ENCODE measurements around the gene PDXDC1.
A peak's percentile ranks its signal among the peaks of the same experiment; 100 is the strongest.
"Not testable (repeated sequence)": the region's sequence is repeated elsewhere in the genome, so short reads cannot be mapped to it uniquely, and the experiment has no call there.

Gene PDXDC1

GRCh38 chr16:15038689-15039088 lies 63.9 kb downstream of the PDXDC1 start:
- Histone ChIP-seq H3K27me3 (ENCODE audit: insufficient read depth, low read length) (no peaks in the 10 kb centered on the region), H3K36me3 (ENCODE audit: insufficient read depth, low read length) (peaks cover 29% of the 10 kb centered on the region), H2AFZ (ENCODE audit: low read length, unreplicated experiment) (no peak overlapping the region), H3K79me2 (ENCODE audit: control insufficient read depth, insufficient read depth, low read length, unreplicated experiment) (peaks cover 4% of the 10 kb centered on the region), H3K27ac (ENCODE audit: low read depth, low read length) (no peak overlapping the region), H3K4me1 (ENCODE audit: control insufficient read depth, insufficient read depth, low read length, unreplicated experiment) (peaks cover 4% of the 10 kb centered on the region), H3K4me3 (ENCODE audit: low read depth, low read length) (no peak overlapping the region)

DNA sequence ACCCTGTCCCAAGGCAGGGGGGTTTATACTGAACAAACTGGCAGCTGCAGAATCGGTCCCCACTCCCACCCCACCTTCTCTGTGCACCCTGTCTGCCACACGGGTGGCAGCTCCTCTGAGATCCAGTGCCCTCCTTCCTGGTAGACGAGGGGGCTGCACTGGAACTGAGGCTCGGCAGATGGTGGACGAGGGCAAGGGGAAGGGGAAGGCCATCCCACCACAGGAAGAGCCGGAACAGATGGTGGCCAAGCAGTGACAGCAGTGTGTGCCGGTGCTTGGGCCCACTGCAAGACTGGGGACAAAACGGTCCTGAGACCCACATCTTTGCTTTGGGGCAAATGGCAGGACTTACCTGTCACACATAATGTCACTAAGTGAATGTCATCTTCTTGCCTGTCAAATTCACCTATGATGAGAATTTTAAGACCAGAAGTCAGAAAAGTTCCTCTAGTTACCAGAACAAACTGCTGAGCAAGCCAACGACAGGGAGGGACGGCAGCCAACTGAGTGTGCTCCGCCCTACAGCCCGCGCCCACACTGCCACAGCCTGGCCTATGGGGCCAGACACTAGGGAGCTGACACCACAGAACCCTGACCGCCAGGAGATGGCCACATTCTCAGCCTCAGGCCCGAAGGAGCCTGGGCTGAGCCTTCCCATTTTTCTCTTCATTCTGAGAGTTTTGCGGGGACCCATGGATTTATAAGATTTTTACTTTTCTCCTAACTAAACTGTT lies 66.6 kb downstream of the PDXDC1 start:
- H3K27ac ChIP-seq (ENCODE audit: low read depth, low read length) = peak overlapping the region; percentile 23
- H3K4me1 ChIP-seq (ENCODE audit: control insufficient read depth, insufficient read depth, low read length, unreplicated experiment) = peaks cover 4% of the 10 kb centered on the region
- peaks cover 23% of the 10 kb centered on the region for H3K36me3 ChIP-seq (ENCODE audit: insufficient read depth, low read length)
- H3K79me2 ChIP-seq (ENCODE audit: control insufficient read depth, insufficient read depth, low read length, unreplicated experiment) = peaks cover 8% of the 10 kb centered on the region
- no peak overlapping the region for H3K4me3 ChIP-seq (ENCODE audit: low read depth, low read length)
- no peaks in the 10 kb centered on the region for H3K27me3 ChIP-seq (ENCODE audit: insufficient read depth, low read length)
- H2AFZ ChIP-seq (ENCODE audit: low read length, unreplicated experiment) = no peak overlapping the region

DNA sequence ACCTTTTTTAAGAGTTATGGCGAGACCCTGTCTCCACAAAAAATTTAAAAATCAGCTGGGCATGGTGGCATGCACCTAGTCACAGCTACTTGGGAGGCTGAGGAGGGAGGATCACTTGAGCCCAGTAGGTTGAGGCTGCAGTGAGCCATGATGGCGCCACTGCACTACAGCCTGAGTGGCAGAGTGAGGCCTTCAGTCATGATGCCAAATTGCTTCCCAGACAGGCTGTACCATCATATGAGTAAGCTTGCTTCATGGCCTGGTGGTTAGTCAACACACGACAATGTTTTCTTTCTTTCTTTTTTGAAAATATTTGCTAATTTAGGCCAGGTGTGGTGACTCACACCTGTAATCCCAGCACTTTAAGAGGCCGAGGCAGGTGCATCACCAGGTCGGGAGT lies 68.5 kb downstream of the PDXDC1 start:
- Histone ChIP-seq H3K27ac (ENCODE audit: low read depth, low read length) (no peak overlapping the region), H3K4me1 (ENCODE audit: control insufficient read depth, insufficient read depth, low read length, unreplicated experiment) (peaks cover 4% of the 10 kb centered on the region), H3K79me2 (ENCODE audit: control insufficient read depth, insufficient read depth, low read length, unreplicated experiment) (peaks cover 10% of the 10 kb centered on the region), H3K27me3 (ENCODE audit: insufficient read depth, low read length) (no peaks in the 10 kb centered on the region), H2AFZ (ENCODE audit: low read length, unreplicated experiment) (no peak overlapping the region), H3K36me3 (ENCODE audit: insufficient read depth, low read length) (peaks cover 24% of the 10 kb centered on the region), H3K4me3 (ENCODE audit: low read depth, low read length) (no peak overlapping the region)

DNA sequence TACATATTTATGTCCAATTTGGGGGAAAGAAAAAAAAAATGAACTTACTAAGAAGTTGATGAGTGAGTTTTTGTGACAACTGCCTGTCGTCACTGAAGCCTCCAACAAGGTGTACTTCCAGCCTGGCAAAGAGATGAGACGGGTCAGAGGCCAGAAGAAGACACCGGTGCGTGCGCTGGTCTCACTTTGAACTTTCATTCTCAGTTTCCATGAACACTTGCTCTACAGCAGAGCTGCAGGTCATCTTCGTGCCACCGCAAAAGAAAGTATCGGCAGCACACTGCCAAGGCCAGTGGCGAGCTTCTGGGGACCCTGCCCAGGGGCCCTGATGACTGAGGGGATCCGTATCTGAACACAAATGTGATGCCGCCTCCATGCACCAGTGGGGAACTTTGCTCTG lies 69.5 kb downstream of the PDXDC1 start:
- Histone ChIP-seq H3K36me3 (ENCODE audit: insufficient read depth, low read length) (peaks cover 15% of the 10 kb centered on the region; the same call in 1 of the 2 replicates), H3K27me3 (ENCODE audit: insufficient read depth, low read length) (no peaks in the 10 kb centered on the region), H3K4me3 (ENCODE audit: low read depth, low read length) (no peak overlapping the region), H3K79me2 (ENCODE audit: control insufficient read depth, insufficient read depth, low read length, unreplicated experiment) (peaks cover 12% of the 10 kb centered on the region), H3K27ac (ENCODE audit: low read depth, low read length) (no peak overlapping the region), H2AFZ (ENCODE audit: low read length, unreplicated experiment) (no peak overlapping the region), H3K4me1 (ENCODE audit: control insufficient read depth, insufficient read depth, low read length, unreplicated experiment) (peaks cover 4% of the 10 kb centered on the region)

DNA sequence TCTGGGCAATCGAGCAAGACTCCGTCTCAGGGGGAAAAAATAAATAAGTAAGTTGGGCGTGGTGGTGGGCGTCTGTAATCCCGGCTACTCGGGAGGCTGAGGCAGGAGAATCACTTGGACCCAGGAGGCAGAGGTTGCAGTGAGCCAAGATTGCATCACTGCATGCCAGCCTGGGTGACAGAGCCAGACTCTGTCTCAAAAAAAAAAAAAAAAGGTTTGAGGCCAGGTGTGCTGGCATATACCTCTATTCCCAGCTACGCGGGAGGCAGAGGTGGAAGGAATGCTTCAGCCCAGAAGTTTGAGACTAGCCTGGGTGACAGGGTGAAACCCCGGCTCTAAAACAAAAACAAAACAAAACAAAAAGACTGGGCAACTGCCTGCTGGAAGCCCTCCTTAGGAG lies 70.4 kb downstream of the PDXDC1 start:
- H3K27ac ChIP-seq (ENCODE audit: low read depth, low read length); H3K36me3 ChIP-seq (ENCODE audit: insufficient read depth, low read length); H3K4me1 ChIP-seq (ENCODE audit: control insufficient read depth, insufficient read depth, low read length, unreplicated experiment); H3K27me3 ChIP-seq (ENCODE audit: insufficient read depth, low read length); H3K4me3 ChIP-seq (ENCODE audit: low read depth, low read length); H2AFZ ChIP-seq (ENCODE audit: low read length, unreplicated experiment): not testable (repeated sequence)
- H3K79me2 ChIP-seq (ENCODE audit: control insufficient read depth, insufficient read depth, low read length, unreplicated experiment) = peaks cover 12% of the 10 kb centered on the region

DNA sequence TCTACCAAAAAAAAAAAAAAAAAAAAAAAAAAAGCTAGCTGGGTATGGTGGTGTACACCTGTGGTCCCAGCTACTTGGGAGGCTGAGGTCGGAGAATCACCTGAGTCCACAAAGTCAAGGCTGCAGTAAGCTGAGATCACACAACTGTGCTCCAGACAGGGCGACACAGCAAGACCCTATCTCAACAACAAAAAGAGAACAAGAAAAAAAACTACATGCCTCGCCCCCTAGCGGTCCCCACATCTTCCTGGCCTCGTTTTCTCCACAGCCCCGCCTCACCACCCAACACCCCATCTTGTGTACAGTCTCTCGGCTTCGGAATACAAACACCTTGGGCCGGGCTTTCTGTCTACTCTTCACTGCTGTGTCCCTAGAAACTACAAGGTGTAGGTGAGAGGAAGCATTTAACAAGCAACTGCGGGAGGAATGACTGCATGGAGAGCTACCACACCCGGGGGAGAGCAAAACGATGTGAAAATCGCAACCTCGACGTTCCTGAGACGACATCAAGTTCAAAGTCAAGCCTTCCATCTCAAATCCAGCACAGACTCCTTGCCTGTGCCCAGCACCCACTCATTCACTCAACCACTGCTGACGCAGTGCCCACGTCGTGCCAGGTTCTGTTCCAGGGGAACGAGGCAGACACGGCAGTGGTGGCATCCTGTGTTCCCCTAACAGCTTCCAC lies 72.0 kb downstream of the PDXDC1 start:
- Histone ChIP-seq H3K4me1 (ENCODE audit: control insufficient read depth, insufficient read depth, low read length, unreplicated experiment) (no peaks in the 10 kb centered on the region), H3K27me3 (ENCODE audit: insufficient read depth, low read length) (no peaks in the 10 kb centered on the region), H3K36me3 (ENCODE audit: insufficient read depth, low read length) (peaks cover 5% of the 10 kb centered on the region; the same call in 1 of the 2 replicates), H2AFZ (ENCODE audit: low read length, unreplicated experiment) (no peak overlapping the region), H3K4me3 (ENCODE audit: low read depth, low read length) (no peak overlapping the region), H3K27ac (ENCODE audit: low read depth, low read length) (no peak overlapping the region), H3K79me2 (ENCODE audit: control insufficient read depth, insufficient read depth, low read length, unreplicated experiment) (peaks cover 22% of the 10 kb centered on the region)

DNA sequence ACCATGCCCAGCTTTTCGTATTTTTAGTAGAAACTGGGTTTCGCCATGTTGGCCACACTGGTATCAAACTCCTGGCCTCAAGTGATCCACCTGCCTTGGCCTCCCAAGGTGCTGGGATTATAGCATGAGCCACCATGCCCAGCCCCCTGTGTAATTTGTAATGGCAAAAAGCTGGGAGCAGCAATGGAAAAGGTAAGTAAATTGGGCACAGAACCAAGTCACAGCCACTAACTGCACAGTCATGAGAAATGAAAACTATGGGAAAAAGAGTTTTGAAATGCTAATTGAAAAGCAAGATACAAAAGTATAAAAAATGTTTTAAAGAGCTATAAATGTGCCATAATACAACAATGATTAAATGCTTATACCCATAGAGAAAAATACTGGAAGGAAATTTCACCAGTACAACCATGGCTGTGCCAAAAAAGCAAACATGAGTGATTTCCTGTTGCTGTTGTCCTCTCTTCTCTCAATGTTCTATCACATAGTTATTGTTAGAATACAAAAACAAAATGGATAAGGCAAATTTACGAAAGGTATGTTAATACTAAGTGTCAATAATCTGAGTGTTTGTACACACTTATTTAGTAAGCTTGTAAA lies 74.9 kb downstream of the PDXDC1 start:
- Histone ChIP-seq H3K27me3 (ENCODE audit: insufficient read depth, low read length) (no peaks in the 10 kb centered on the region), H2AFZ (ENCODE audit: low read length, unreplicated experiment) (no peak overlapping the region), H3K27ac (ENCODE audit: low read depth, low read length) (no peak overlapping the region), H3K79me2 (ENCODE audit: control insufficient read depth, insufficient read depth, low read length, unreplicated experiment) (peaks cover 36% of the 10 kb centered on the region), H3K4me3 (ENCODE audit: low read depth, low read length) (no peak overlapping the region), H3K36me3 (ENCODE audit: insufficient read depth, low read length) (peaks cover 5% of the 10 kb centered on the region; the same call in 1 of the 2 replicates), H3K4me1 (ENCODE audit: control insufficient read depth, insufficient read depth, low read length, unreplicated experiment) (no peaks in the 10 kb centered on the region)

- peaks cover 44% of the 10 kb centered on the region for H3K79me2 ChIP-seq (ENCODE audit: control insufficient read depth, insufficient read depth, low read length, unreplicated experiment)
- H3K36me3 ChIP-seq (ENCODE audit: insufficient read depth, low read length); H3K4me3 ChIP-seq (ENCODE audit: low read depth, low read length); H3K27ac ChIP-seq (ENCODE audit: low read depth, low read length); H3K4me1 ChIP-seq (ENCODE audit: control insufficient read depth, insufficient read depth, low read length, unreplicated experiment); H2AFZ ChIP-seq (ENCODE audit: low read length, unreplicated experiment); H3K27me3 ChIP-seq (ENCODE audit: insufficient read depth, low read length): not testable (repeated sequence)
Measured at GRCh38 chr16:15050440-15050839, 75.6 kb downstream of the PDXDC1 start.

- peaks cover 47% of the 10 kb centered on the region for H3K79me2 ChIP-seq (ENCODE audit: control insufficient read depth, insufficient read depth, low read length, unreplicated experiment)
- 0 out of 2 replicates have a peak, but pooled peaks cover 3% of the 10 kb centered on the region for H3K36me3 ChIP-seq (ENCODE audit: insufficient read depth, low read length)
- H3K27ac ChIP-seq (ENCODE audit: low read depth, low read length) = no peak overlapping the region
- no peak overlapping the region for H3K4me3 ChIP-seq (ENCODE audit: low read depth, low read length)
- H2AFZ ChIP-seq (ENCODE audit: low read length, unreplicated experiment) = no peak overlapping the region
- no peaks in the 10 kb centered on the region for H3K27me3 ChIP-seq (ENCODE audit: insufficient read depth, low read length)
- no peaks in the 10 kb centered on the region for H3K4me1 ChIP-seq (ENCODE audit: control insufficient read depth, insufficient read depth, low read length, unreplicated experiment)
Measured at GRCh38 chr16:15051387-15051951, 76.6 kb downstream of the PDXDC1 start.

DNA sequence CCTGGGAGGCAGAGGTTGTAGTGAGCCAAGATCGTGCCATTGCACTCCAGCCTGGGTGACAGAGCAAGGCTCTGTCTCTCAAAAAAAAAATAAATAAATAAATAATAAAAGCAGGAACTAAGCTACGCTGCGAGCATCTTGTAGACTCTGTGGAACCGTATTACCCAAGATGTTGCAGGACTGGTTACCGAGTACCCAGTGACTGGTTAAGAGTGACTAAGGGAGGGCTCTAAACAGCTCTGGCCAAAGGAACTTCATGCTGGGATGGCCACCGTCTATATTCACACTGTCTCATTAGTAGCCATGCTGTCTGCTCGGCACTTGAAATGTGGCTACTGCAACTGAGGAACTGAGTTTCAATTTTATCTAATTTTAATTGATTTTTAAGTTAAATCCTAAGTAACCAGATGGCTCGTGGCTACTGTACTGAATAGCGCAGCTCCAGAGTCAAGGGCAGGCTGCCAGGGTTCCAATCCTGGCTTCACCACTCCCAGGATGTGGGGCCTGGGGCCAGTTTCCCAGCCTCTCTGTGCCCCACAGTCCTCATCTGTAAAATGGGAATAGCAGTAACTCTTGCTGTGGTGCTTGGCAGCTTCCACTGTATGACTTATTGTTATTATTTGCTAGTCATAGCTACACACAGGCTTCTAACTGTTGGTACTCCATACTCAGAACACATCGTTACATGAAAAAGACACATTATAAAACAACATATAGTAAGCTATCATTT lies 78.1 kb downstream of the PDXDC1 start:
- Histone ChIP-seq H3K36me3 (ENCODE audit: insufficient read depth, low read length) (no peaks in the 10 kb centered on the region), H3K27ac (ENCODE audit: low read depth, low read length) (no peak overlapping the region), H3K79me2 (ENCODE audit: control insufficient read depth, insufficient read depth, low read length, unreplicated experiment) (peaks cover 45% of the 10 kb centered on the region), H3K4me3 (ENCODE audit: low read depth, low read length) (no peak overlapping the region), H2AFZ (ENCODE audit: low read length, unreplicated experiment) (no peak overlapping the region), H3K27me3 (ENCODE audit: insufficient read depth, low read length) (no peaks in the 10 kb centered on the region), H3K4me1 (ENCODE audit: control insufficient read depth, insufficient read depth, low read length, unreplicated experiment) (no peaks in the 10 kb centered on the region)

All from ACC112 (cell line).